WTC11 (cell line): ENCODE data around the gene MYO16. TPM values are rescaled to one million over a fixed set of nuclear protein-coding genes. Genes with fewer than 3 reads are reported as not detected.

Source experiments
- ATAC-seq: fragments of 200-7000 bp; cut with Tn5 transposase; 2 replicates; pipeline ENCODE4 v1.10.0; 2021; ENCODE audit warnings: mild to moderate bottlenecking, moderate library complexity
- CTCF ChIA-PET: fragments of 300-600 bp; sonication (Branson Sonifier 250); formaldehyde crosslinking; loops from one replicate; lab custom pipeline; 2021; ENCODE audit warnings: antibody characterized with exemption; lab: Charles Lee
- POLR2A ChIA-PET: fragments of 350-600 bp; sonication (Branson Sonifier 250); formaldehyde crosslinking; loops from one replicate; lab custom pipeline; 2021; ENCODE audit warnings: antibody characterized with exemption; lab: Charles Lee
- DNase-seq: peaks from one replicate; pipeline ENCODE4 v3.0.0; 2021; ENCODE audit warnings: low spot score
- H3K27ac Mint-ChIP-seq: 2 replicates; pipeline ENCODE4 v1.8.0; 2021; ENCODE audit warnings: mixed read lengths
- H3K27me3 Mint-ChIP-seq: 2 replicates; pipeline ENCODE4 v1.8.0; 2021; ENCODE audit warnings: low read depth, mild to moderate bottlenecking, moderate library complexity, mixed read lengths
- H3K36me3 Mint-ChIP-seq: 2 replicates; pipeline ENCODE4 v1.8.0; 2021; ENCODE audit warnings: mixed read lengths
- H3K4me1 Mint-ChIP-seq: 2 replicates; pipeline ENCODE4 v1.8.0; 2022; ENCODE audit warnings: mixed read lengths
- H3K4me3 Mint-ChIP-seq: 2 replicates; pipeline ENCODE4 v1.8.0; 2021; ENCODE audit warnings: mild to moderate bottlenecking, moderate library complexity, mixed read lengths
- H3K9me3 Mint-ChIP-seq: 2 replicates; pipeline ENCODE4 v1.8.0; 2021; ENCODE audit warnings: mixed read lengths
- ATF6 ChIP-seq: sonication (generic); formaldehyde crosslinking; IDR thresholded peaks from 2 replicates; pipeline ENCODE4 v1.8.1; 2023; ENCODE audit warnings: mild to moderate bottlenecking, missing genetic modification reagents
- CTCF ChIP-seq: fragments of 200-600 bp; IDR thresholded peaks from 2 replicates; pipeline ENCODE4 v1.8.0; 2022; ENCODE audit warnings: antibody characterized with exemption
- GABPB1 ChIP-seq: sonication (generic); formaldehyde crosslinking; IDR thresholded peaks from 2 replicates; pipeline ENCODE4 v1.8.1; 2023; ENCODE audit warnings: mild to moderate bottlenecking, missing genetic modification reagents
- HMGA2 ChIP-seq: fragments of 250-450 bp; sonication (Bioruptor Pico); IDR thresholded peaks from 2 replicates; pipeline ENCODE4 v1.4.0; 2021; ENCODE audit warnings: mild to moderate bottlenecking, moderate library complexity
- KAT7 ChIP-seq: sonication (generic); formaldehyde crosslinking; IDR thresholded peaks from 2 replicates; pipeline ENCODE4 v1.8.1; 2023; ENCODE audit warnings: missing genetic modification reagents, mild to moderate bottlenecking, borderline replicate concordance
- MXD4 ChIP-seq: fragments of 250-450 bp; sonication (Bioruptor Pico); IDR thresholded peaks from 2 replicates; pipeline ENCODE4 v1.8.0; 2021; ENCODE audit warnings: mild to moderate bottlenecking, moderate library complexity, borderline replicate concordance
- MYBL2 ChIP-seq: sonication (generic); formaldehyde crosslinking; IDR thresholded peaks from 2 replicates; pipeline ENCODE4 v1.8.1; 2023; ENCODE audit warnings: mild to moderate bottlenecking, moderate library complexity, missing genetic modification reagents
- PRRX2 ChIP-seq: fragments of 250-450 bp; sonication (Bioruptor Pico); IDR thresholded peaks from 2 replicates; pipeline ENCODE4 v1.8.0; 2021; ENCODE audit warnings: mild to moderate bottlenecking
- USF2 ChIP-seq: sonication (generic); formaldehyde crosslinking; IDR thresholded peaks from 2 replicates; pipeline ENCODE4 v1.8.1; 2023; ENCODE audit warnings: mild to moderate bottlenecking, missing genetic modification reagents, moderate library complexity
- ZNF281 ChIP-seq: sonication (generic); formaldehyde crosslinking; IDR thresholded peaks from 2 replicates; pipeline ENCODE4 v1.8.0; 2023; ENCODE audit warnings: mild to moderate bottlenecking, missing genetic modification reagents
- ZNF396 ChIP-seq: fragments of 250-450 bp; sonication (Bioruptor Pico); IDR thresholded peaks from 2 replicates; pipeline ENCODE4 v1.8.0; 2021; ENCODE audit warnings: mild to moderate bottlenecking, moderate library complexity, borderline replicate concordance
- ZNF532 ChIP-seq: fragments of 250-450 bp; sonication (Bioruptor Pico); IDR thresholded peaks from 2 replicates; pipeline ENCODE4 v1.9.0; 2021; ENCODE audit warnings: mild to moderate bottlenecking, borderline replicate concordance
- total RNA-seq: library from RNA; stranded (reverse); gene quantifications from 3 replicates; pipeline ENCODE4 v1.2.3, GENCODE V29; 2021

The MYO16 gene
- total RNA-seq, 1 experiment from 2014 or later, result 0.09 TPM

- ATAC-seq (no peak), DNase-seq (no peak)
- TF ChIP-seq MXD4, result no peak
- TF ChIP-seq USF2, result no peak
- no peak for TF ChIP-seq MYBL2
- H3K9me3 Mint-ChIP-seq, result peaks cover 17% of the 10 kb centered on the region
- ChIA-PET CTCF (no interaction called here), POLR2A (no interaction called here)
- no peak overlapping the region for H3K27ac Mint-ChIP-seq
- no peaks in the 10 kb centered on the region for H3K27me3 Mint-ChIP-seq
- no peaks in the 10 kb centered on the region for H3K36me3 Mint-ChIP-seq
- no peak overlapping the region for H3K4me3 Mint-ChIP-seq
- peaks cover 19% of the 10 kb centered on the region for H3K4me1 Mint-ChIP-seq
Observed at GRCh38 chr13:108812661-108813060, 183.2 kb downstream of the MYO16 start.

GRCh38 chr13:108813587-108814170, 184.3 kb downstream of the MYO16 start:
- Mint-ChIP-seq H3K27ac (no peak overlapping the region), H3K27me3 (no peaks in the 10 kb centered on the region), H3K36me3 (no peaks in the 10 kb centered on the region), H3K4me3 (no peak overlapping the region), H3K4me1 (peaks cover 19% of the 10 kb centered on the region), H3K9me3 (peaks cover 17% of the 10 kb centered on the region)
- CTCF ChIA-PET, result no interaction called here
- POLR2A ChIA-PET, result no interaction called here
- ATAC-seq, result no peak
- DNase-seq, result no peak
- TF ChIP-seq GABPB1 (CRISPR knock-in tag), result no peak
- TF ChIP-seq PRRX2, result no peak
- TF ChIP-seq CTCF, result no peak
- no peak for TF ChIP-seq HMGA2 (CRISPR knock-in tag)
- TF ChIP-seq ZNF281, result no peak
- no peak for TF ChIP-seq KAT7 (CRISPR knock-in tag)
- no peak for TF ChIP-seq ZNF532
- no peak for TF ChIP-seq ZNF396
- TF ChIP-seq ATF6 (CRISPR knock-in tag), result no peak
